Activated CD8-positive, alpha-beta T cell treated with anti-CD3 and anti-CD28 coated beads for 36 hours (primary cell): ENCODE measurements around the gene ZNF407. TPM values are rescaled to one million over a fixed set of nuclear protein-coding genes. Genes with fewer than 3 reads are reported as not detected.
A peak's percentile ranks its signal among the peaks of the same experiment; 100 is the strongest.

Experiments used
- ATAC-seq: fragments of 200-7000 bp; cut with Tn5 transposase; one replicate; pipeline ENCODE4 v1.10.0; 2021; ENCODE audit warnings: mild to moderate bottlenecking, moderate library complexity
- CTCF ChIA-PET: fragments of 350-600 bp; sonication (Branson Sonifier 250); formaldehyde crosslinking; loops from one replicate; lab custom pipeline; 2021; ENCODE audit warnings: antibody characterized with exemption; lab: Charles Lee
- POLR2A ChIA-PET: fragments of 350-600 bp; sonication (Branson Sonifier 250); formaldehyde crosslinking; loops from one replicate; lab custom pipeline; 2021; ENCODE audit warnings: antibody characterized with exemption; lab: Charles Lee
- DNase-seq: peaks from one replicate; pipeline ENCODE4 v3.0.0-alpha.2; 2020
- H3K27ac Mint-ChIP-seq: one replicate; pipeline ENCODE4 v1.8.0; 2021; ENCODE audit warnings: mild to moderate bottlenecking, mixed read lengths
- H3K27me3 Mint-ChIP-seq: one replicate; pipeline ENCODE4 v1.8.0; 2021; ENCODE audit warnings: mixed read lengths
- H3K36me3 Mint-ChIP-seq: one replicate; pipeline ENCODE4 v1.8.0; 2021; ENCODE audit warnings: low read depth, mixed read lengths
- H3K4me1 Mint-ChIP-seq: one replicate; pipeline ENCODE4 v1.8.0; 2021; ENCODE audit warnings: low read depth, mixed read lengths
- H3K4me3 Mint-ChIP-seq: one replicate; pipeline ENCODE4 v1.8.0; 2021; ENCODE audit warnings: mild to moderate bottlenecking, moderate library complexity, mixed read lengths
- H3K9me3 Mint-ChIP-seq: one replicate; pipeline ENCODE4 v1.8.0; 2021; ENCODE audit warnings: mixed read lengths
- intact Hi-C: fragments of 100-400 bp; cut with micrococcal nuclease; formaldehyde crosslinking; loops from one replicate; pipeline ENCODE4 v1.10.0; 2022
- total RNA-seq, 2 experiments: library from RNA; stranded (reverse); gene quantifications; one replicate each; pipeline ENCODE4 v1.2.3, GENCODE V29; 2021
- TF ChIP-seq, protein P1 (sequence below): fragments of 200-600 bp; IDR thresholded peaks from one replicate; pipeline ENCODE4 v1.8.0; 2022; ENCODE audit warnings: antibody characterized with exemption, mild to moderate bottlenecking

ZNF407 gene
- total RNA-seq, 2 experiments from 2014 or later: 9.9 to 10.8 TPM

DNA sequence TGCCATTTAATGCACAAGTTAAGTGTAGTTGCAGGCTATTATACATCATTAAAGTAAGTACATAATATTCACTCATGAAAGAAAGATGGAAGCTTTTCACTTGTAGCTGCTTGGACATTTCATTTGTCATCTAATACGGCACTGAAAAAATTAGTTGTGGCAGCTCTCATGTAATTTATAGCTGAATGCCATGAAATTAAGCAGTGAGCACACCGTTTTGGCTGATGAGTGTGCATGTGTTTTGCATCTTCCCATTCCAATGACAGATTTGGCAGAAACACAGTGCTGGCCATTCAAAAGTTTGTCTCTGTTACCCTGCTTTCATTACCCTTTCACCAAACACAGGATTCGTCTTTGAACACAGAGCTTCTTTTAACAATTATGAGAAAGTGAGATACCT lies 437.3 kb downstream of the ZNF407 start:
- POLR2A ChIA-PET: no interaction called here
- Mint-ChIP-seq H3K27me3 (no peaks in the 10 kb centered on the region), H3K4me1 (peaks cover 8% of the 10 kb centered on the region), H3K4me3 (no peak overlapping the region), H3K9me3 (no peaks in the 10 kb centered on the region), H3K27ac (no peak overlapping the region), H3K36me3 (no peaks in the 10 kb centered on the region)
- intact Hi-C loops: no loop called here
- CTCF ChIA-PET: no interaction called here
- DNase-seq: no peak
- no peak for ATAC-seq
- TF ChIP-seq, protein P1, sequence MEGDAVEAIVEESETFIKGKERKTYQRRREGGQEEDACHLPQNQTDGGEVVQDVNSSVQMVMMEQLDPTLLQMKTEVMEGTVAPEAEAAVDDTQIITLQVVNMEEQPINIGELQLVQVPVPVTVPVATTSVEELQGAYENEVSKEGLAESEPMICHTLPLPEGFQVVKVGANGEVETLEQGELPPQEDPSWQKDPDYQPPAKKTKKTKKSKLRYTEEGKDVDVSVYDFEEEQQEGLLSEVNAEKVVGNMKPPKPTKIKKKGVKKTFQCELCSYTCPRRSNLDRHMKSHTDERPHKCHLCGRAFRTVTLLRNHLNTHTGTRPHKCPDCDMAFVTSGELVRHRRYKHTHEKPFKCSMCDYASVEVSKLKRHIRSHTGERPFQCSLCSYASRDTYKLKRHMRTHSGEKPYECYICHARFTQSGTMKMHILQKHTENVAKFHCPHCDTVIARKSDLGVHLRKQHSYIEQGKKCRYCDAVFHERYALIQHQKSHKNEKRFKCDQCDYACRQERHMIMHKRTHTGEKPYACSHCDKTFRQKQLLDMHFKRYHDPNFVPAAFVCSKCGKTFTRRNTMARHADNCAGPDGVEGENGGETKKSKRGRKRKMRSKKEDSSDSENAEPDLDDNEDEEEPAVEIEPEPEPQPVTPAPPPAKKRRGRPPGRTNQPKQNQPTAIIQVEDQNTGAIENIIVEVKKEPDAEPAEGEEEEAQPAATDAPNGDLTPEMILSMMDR: no peak

DNA sequence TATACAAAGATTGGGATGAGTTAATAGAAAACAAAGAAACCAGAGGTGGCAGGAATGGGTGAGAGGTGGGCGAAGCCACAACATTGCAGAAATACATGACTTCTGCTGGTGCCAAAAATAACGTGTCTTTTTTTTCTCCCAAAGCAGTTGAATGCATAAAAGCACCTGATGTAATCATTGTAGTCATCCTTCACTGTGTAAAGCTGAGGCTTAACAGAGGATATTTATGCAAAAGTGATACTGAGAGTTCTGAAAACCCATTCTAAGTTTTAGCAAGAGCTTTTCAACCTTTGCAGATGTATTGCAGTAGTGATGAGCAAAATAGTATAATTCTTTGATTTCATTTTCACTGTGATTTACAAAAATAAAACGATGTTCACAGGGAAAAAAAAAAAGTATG lies 438.3 kb downstream of the ZNF407 start:
- Mint-ChIP-seq H3K4me3 (no peak overlapping the region), H3K4me1 (peaks cover 4% of the 10 kb centered on the region), H3K27ac (no peak overlapping the region)

DNA sequence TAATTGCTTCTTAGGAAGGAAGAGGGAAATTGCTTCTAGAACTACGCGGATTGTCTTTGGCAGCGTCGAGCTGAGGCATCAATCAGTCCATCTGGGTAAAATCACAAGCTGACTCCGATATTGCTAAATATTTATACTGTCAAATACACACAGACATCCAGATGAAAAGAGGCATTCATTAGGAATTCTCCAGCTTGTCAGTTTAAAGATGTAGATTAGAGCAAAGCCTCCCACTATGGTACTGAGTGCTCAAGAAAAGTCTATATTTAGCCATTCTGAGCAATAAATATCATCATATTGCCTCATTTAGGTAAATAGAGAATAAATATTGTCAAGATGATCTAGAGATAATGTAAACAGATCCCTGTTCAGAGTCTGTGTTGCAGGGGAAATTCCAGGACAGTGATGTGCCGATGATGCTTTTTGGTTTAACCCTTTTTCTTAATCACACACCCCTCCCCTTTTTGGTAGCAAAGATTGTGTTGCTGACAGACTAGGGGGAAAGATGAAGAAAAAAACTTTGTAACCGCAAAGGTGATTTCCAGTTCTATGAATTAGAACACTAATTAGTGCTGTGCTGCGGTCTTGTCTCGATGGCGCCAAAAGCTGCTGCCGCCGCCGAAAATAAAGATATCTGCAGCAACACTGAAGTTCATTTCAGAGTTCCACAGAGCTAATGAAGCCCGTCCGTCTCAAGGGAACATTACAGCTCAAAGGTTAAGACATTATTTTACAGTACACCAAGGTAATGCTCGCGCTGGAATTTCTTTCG lies 439.4 kb downstream of the ZNF407 start:
- TF ChIP-seq, protein P1: no peak
- DNase-seq (no peak), ATAC-seq (peak; percentile 20)
- H3K27me3 Mint-ChIP-seq: no peaks in the 10 kb centered on the region
- intact Hi-C loops: no loop called here
- no peaks in the 10 kb centered on the region for H3K36me3 Mint-ChIP-seq
- H3K27ac Mint-ChIP-seq: no peak overlapping the region
- H3K4me1 Mint-ChIP-seq: peaks cover 3% of the 10 kb centered on the region
- ChIA-PET POLR2A (no interaction called here), CTCF (interaction anchor here (1.0 to 1.1 kb wide), 2 partner anchors 10 to 13 kb away, joined by 3 read pairs; no protein-coding TSS in a partner anchor)
- no peaks in the 10 kb centered on the region for H3K9me3 Mint-ChIP-seq
- no peak overlapping the region for H3K4me3 Mint-ChIP-seq

More for the DNA sequence above, 438.3 kb downstream of the ZNF407 start:
- POLR2A ChIA-PET: no interaction called here
- CTCF ChIA-PET: interaction anchor here (1.0 kb wide), 1 partner anchor 12 kb away, joined by 3 read pairs; no protein-coding TSS in a partner anchor
- intact Hi-C loops: no loop called here
- DNase-seq (no peak), ATAC-seq (no peak)
- no peaks in the 10 kb centered on the region for H3K27me3 Mint-ChIP-seq
- no peaks in the 10 kb centered on the region for H3K36me3 Mint-ChIP-seq
- no peaks in the 10 kb centered on the region for H3K9me3 Mint-ChIP-seq
- TF ChIP-seq, protein P1: no peak

DNA sequence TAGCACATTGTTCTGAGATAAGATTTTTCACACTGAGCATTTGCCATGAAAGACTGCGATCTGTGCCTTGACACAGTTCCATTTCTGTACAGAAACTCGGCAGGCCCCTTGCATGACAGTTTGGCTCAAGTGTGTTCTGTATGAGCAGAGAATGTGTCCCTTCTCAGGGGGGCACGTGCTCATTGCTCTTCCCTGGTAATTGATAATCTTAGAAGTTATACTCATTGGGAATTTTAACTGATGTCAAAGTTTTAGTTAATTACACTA lies 440.0 kb downstream of the ZNF407 start:
- ATAC-seq: no peak
- no peak for DNase-seq
- H3K27ac Mint-ChIP-seq: no peak overlapping the region
- H3K27me3 Mint-ChIP-seq: no peaks in the 10 kb centered on the region
- H3K4me1 Mint-ChIP-seq: peaks cover 3% of the 10 kb centered on the region
- CTCF ChIA-PET: interaction anchor here (1.1 kb wide), 1 partner anchor 11 kb away, joined by 3 read pairs; no protein-coding TSS in a partner anchor
- no peaks in the 10 kb centered on the region for H3K36me3 Mint-ChIP-seq
- H3K4me3 Mint-ChIP-seq: no peak overlapping the region
- H3K9me3 Mint-ChIP-seq: no peaks in the 10 kb centered on the region
- intact Hi-C loops: no loop called here
- POLR2A ChIA-PET: no interaction called here
- TF ChIP-seq, protein P1: no peak

DNA sequence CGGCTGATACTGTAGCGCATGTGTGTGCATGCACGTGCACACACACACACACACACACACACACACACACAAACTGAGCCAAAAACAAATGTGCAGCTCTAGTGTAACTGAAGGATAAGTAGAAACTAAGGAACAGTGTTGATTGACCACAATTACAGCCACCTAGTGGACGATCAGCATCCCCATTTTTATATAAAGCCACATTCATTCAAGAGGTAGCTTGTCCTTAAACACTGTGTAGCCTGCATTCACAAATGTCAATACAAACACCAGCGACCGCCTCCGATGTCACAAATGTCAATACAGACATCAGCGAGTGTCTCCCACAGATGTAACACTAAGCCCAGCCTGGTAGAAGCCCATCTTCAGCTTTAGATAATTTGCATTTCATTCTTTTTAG lies 443.9 kb downstream of the ZNF407 start:
- Mint-ChIP-seq H3K4me3 (no peak overlapping the region), H3K27ac (no peak overlapping the region), H3K4me1 (no peaks in the 10 kb centered on the region), H3K36me3 (peaks cover 2% of the 10 kb centered on the region), H3K27me3 (no peaks in the 10 kb centered on the region), H3K9me3 (no peaks in the 10 kb centered on the region)
- no peak for ATAC-seq
- POLR2A ChIA-PET: interaction anchor here (0.6 to 1.3 kb wide), 2 partner anchors 41 to 88 kb away, joined by 3 to 4 read pairs; no protein-coding TSS in a partner anchor
- CTCF ChIA-PET: interaction anchor here (1.7 kb wide), 1 partner anchor 12 kb away, joined by 7 read pairs; no protein-coding TSS in a partner anchor
- DNase-seq: no peak
- intact Hi-C loops: no loop called here
- TF ChIP-seq, protein P1: no peak
